Effector memory CD4-positive, alpha-beta T cell (primary cell): ENCODE data around the gene KRTAP10-5.
"Not testable (repeated sequence)": the region's sequence is repeated elsewhere in the genome, so short reads cannot be mapped to it uniquely, and the experiment has no call there.

ENCODE experiments used
- DNase-seq, 3 donors: peaks; one replicate each; pipeline ENCODE4 v3.0.0-alpha.2; 2020
- H3K27ac ChIP-seq: 2 replicates; pipeline ENCODE4 v1.7.0; 2013; ENCODE audit warnings: mild to moderate bottlenecking, low read length, moderate library complexity; ENCODE audit not compliant: insufficient read depth, poor library complexity, severe bottlenecking
- H3K27me3 ChIP-seq: replicated peaks from 2 replicates; pipeline ENCODE4 v1.7.0; 2013; ENCODE audit warnings: mild to moderate bottlenecking, low read length; ENCODE audit not compliant: insufficient read depth, control insufficient read depth, poor library complexity, severe bottlenecking
- H3K36me3 ChIP-seq: 2 replicates; pipeline ENCODE4 v1.7.0; 2013; ENCODE audit warnings: mild to moderate bottlenecking, low read length, moderate library complexity; ENCODE audit not compliant: control insufficient read depth, insufficient read depth
- H3K4me1 ChIP-seq: 2 replicates; pipeline ENCODE4 v1.7.0; 2013; ENCODE audit warnings: low read length, mild to moderate bottlenecking; ENCODE audit not compliant: control insufficient read depth, insufficient read depth, poor library complexity, severe bottlenecking
- H3K4me3 ChIP-seq: 2 replicates; pipeline ENCODE4 v1.7.0; 2013; ENCODE audit warnings: low read length, low read depth, mild to moderate bottlenecking; ENCODE audit not compliant: insufficient read depth, poor library complexity, severe bottlenecking
- H3K9me3 ChIP-seq: 2 replicates; pipeline ENCODE4 v1.7.0; 2013; ENCODE audit warnings: mild to moderate bottlenecking, low read length, moderate library complexity; ENCODE audit not compliant: control insufficient read depth

KRTAP10-5 gene

DNA sequence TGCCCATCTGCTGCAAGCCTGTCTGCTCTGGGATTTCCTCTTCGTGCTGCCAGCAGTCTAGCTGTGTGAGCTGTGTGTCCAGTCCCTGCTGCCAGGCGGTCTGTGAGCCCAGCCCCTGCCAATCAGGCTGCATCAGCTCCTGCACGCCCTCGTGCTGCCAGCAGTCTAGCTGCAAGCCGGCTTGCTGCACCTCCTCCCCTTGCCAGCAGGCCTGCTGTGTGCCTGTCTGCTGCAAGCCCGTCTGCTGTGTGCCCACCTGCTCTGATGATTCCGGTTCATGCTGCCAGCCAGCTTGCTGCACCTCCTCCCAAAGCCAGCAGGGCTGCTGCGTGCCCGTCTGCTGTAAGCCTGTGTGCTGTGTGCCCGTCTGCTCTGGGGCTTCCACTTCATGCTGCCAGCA is 20.7 kb upstream of the KRTAP10-5 start:
- not testable (repeated sequence) for H3K27me3 ChIP-seq, H3K4me1 ChIP-seq, H3K9me3 ChIP-seq, DNase-seq, H3K36me3 ChIP-seq, H3K4me3 ChIP-seq, H3K27ac ChIP-seq

DNA sequence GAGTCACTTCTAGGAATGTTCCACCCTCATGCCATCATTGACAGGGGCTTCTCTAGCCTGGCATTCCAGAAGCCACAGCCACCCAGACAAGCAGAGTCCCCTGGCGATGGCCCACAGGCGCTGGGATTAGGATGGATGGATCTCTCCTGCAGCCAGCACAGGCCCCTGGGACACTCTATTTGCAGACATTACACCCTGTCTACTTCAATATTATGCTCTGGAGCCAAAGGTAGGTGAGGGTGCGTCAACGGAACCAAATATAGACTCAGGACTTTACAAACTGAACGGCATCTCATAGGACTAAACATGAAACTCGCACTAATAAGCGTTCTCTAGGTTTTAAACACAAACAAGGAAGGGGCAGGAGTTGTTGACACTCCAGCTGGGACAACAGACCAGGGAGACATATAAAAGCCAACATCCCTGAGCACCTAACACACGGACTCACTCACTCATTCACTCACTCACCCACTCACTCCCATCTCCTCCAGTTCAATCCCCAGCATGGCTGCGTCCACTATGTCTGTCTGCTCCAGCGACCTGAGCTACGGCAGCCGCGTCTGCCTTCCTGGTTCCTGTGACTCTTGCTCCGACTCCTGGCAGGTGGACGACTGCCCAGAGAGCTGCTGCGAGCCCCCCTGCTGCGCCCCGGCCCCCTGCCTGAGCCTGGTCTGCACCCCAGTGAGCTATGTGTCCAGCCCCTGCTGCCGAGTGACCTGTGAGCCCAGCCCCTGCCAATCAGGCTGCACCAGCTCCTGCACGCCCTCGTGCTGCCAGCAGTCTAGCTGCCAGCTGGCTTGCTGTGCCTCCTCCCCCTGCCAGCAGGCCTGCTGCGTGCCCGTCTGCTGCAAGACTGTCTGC is 19.9 kb upstream of the KRTAP10-5 start, which contains the start of gene KRTAP10-7:
KRTAP10-7 (plus strand) TSS at position 480 of the 861 bp plus-strand sequence; CDS start at position 505, 25 bp downstream.
- DNase-seq, H3K27ac ChIP-seq, H3K36me3 ChIP-seq, H3K4me1 ChIP-seq, H3K4me3 ChIP-seq, H3K27me3 ChIP-seq, H3K9me3 ChIP-seq: not testable (repeated sequence)

DNA sequence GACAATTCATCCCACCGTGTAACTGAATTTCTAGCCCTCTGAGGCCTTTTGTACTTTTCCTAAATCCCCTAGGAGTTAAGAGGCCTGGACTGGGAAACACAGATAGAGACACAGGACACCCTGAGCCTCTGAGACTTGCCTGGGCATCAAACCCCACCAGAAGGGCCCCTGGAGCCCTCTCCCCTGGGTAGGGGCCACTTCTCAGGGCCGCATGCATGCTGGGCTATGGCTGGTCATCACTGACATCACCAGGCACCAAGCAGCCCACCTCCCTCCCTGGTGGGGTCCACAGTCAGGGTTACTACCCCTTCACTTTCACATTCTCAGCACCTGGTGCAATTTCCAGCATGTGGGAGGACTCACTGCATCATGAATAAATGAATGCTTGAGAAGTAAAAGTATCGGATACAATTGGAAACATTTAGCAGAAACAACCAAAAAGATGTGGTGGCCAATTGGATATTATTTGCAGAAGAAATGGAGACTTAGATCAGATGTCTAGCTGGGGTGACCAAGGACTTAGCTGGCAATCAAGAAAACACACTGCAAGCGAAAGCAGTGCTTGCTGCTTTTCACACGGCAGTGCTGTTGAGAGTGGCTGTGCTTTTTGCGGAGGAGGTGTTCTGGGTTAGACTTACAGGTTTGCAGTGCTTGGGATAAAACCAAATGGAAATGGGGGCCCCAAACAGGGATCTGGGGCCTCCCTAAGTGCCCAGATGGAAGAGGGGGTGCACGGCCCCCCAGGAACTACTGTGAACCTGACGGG is 19.0 kb upstream of the KRTAP10-5 start:
- H3K9me3 ChIP-seq = no peaks in the 10 kb centered on the region
- H3K4me3 ChIP-seq = no peak overlapping the region
- H3K27me3 ChIP-seq = no peaks in the 10 kb centered on the region
- no peaks in the 10 kb centered on the region for H3K36me3 ChIP-seq
- no peak for DNase-seq
- no peak overlapping the region for H3K27ac ChIP-seq
- no peaks in the 10 kb centered on the region for H3K4me1 ChIP-seq

DNA sequence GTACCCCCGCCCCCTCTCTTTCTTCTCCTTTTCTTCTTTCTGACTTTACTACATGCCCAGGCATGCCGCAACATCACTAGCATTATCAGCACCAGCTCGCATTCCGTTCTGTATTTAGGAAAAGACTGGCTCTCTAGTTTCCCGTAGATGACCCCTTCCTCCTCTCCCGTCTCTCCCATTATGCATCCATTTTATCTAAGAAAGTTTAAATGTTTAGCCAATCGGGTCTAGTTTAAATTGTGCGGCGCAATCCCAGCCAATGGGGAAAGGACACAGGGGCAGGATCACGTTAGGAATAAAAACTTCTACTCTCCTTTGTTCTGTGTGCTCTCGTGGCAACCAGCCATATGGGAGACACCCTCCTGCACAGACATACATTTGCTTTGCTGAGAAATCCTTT is 17.7 kb upstream of the KRTAP10-5 start:
- no peaks in the 10 kb centered on the region for H3K36me3 ChIP-seq
- DNase-seq = no peak
- no peaks in the 10 kb centered on the region for H3K9me3 ChIP-seq
- H3K4me3 ChIP-seq = no peak overlapping the region
- no peaks in the 10 kb centered on the region for H3K27me3 ChIP-seq
- no peaks in the 10 kb centered on the region for H3K4me1 ChIP-seq
- H3K27ac ChIP-seq = no peak overlapping the region

DNA sequence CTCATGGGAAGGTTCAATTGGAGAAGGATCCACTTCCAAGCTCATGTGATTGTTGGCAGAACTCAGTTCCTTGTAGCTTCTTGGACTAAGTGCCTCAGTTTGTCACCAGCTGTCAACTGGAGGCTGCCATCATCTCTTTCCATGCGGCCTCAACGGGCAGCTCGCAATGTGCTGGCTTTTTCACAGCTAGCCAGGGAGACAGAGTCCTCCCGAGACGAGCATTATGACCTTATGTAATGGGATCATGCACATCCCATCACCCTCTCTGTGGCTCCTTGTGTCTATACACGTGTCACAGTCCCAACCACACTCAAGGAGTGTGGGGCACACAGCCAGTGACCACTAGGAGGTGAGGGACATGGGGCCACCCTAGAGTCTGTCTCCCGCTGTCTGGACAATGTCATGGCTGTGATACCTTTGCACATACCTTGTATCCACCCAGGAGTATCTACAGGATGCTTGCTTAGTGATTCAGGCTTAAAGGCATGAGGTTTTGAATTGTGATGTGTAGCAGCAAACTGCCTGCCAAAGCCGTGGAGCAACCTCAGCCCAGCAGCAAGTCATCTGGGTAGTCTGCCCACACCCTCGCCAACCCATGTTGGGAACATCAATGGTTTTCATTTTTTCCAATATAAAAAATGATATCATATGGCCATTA is 15.8 kb upstream of the KRTAP10-5 start:
- no peaks in the 10 kb centered on the region for H3K4me1 ChIP-seq
- H3K9me3 ChIP-seq = no peaks in the 10 kb centered on the region
- H3K36me3 ChIP-seq = no peaks in the 10 kb centered on the region
- DNase-seq = no peak
- H3K27me3 ChIP-seq = no peaks in the 10 kb centered on the region
- H3K27ac ChIP-seq = no peak overlapping the region
- H3K4me3 ChIP-seq = no peak overlapping the region

DNA sequence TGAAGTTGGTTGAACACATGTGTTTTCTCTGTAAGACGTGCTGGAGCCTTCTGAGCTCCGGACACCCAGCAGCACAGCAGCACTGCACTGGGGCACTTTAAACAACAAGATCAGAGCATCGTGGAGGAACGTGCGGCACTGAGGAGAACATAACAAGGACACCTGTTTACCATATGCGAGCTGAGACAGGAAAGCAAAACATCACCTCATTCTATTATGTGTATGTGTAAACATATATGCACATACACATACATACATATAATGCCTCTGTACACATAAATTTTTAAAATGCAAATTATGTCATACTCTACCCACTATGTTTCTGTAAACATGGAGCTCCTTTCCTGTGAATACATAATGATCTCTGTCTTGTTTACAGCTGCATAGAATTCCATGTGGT is 15.1 kb upstream of the KRTAP10-5 start:
- Histone ChIP-seq H3K9me3 (no peaks in the 10 kb centered on the region), H3K36me3 (no peaks in the 10 kb centered on the region), H3K27me3 (no peaks in the 10 kb centered on the region), H3K27ac (no peak overlapping the region), H3K4me1 (no peaks in the 10 kb centered on the region), H3K4me3 (no peak overlapping the region)
- no peak for DNase-seq

DNA sequence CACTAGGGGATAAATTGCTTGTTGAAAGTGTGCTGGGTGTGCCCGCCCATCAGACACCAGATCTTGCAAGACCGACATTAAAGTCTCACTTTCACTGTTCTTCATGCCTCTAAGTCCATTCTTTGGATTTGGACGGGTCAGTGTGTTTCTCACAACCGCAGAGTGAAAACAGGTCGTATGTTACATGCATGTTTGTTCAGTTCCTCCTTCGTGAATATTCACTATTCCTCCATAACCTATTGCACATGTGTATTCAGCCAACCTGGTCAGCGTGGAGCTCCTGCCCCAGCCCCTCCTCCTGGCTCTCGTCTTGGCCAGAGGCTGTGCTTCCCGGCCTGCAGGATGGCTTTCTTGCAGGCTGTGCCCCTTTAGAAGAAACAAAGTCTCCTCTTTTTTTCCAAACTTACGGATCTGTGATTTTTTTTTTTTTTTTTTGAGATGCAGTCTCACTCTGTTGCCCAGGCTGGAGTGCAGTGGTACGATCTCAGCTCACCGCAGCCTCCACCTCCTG is 14.1 kb upstream of the KRTAP10-5 start:
- Histone ChIP-seq H3K4me1 (no peaks in the 10 kb centered on the region), H3K27ac (no peak overlapping the region), H3K36me3 (no peaks in the 10 kb centered on the region), H3K9me3 (no peaks in the 10 kb centered on the region), H3K27me3 (no peaks in the 10 kb centered on the region), H3K4me3 (no peak overlapping the region)
- no peak for DNase-seq

DNA sequence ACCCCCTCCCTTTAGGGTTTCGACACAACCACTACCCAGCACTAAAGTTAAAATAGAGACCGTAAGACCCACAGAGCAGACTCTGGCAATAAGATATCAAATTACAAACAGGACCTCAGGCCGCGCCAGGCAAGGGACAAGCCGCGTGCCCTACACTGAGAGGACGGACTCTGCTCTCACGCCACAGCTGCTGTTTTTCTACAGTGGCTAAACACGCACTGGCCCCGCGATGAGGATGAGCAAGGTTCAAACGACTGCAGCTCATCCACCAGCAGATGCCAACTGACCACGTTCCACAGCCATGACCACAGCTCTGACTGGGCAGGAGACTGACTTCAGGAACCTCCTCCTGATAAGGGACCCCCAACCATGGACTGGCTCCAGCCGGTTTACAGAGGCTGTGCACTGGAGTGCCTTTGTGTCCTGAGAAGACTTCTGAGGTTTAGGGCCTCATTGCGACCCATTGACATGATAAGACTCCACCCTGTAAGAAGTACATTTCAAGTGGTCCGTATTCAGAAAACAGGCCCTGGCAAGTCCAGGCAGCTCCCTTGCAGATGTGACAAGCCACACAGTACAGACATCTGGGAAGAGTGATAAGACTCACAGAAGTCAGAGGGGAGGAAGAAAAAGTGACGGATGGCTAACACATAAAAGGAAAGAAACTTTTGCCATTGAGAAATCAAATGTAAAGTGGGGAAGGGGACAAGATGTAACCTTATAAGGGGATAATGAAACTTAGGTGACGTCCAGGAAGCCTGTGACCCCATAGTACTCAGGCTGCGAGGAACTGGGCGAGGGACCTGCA is 13.4 kb upstream of the KRTAP10-5 start:
- DNase-seq = no peak
- H3K36me3 ChIP-seq = no peaks in the 10 kb centered on the region
- no peak overlapping the region for H3K4me3 ChIP-seq
- H3K9me3 ChIP-seq = no peaks in the 10 kb centered on the region
- no peak overlapping the region for H3K27ac ChIP-seq
- H3K27me3 ChIP-seq = no peaks in the 10 kb centered on the region
- no peaks in the 10 kb centered on the region for H3K4me1 ChIP-seq

DNA sequence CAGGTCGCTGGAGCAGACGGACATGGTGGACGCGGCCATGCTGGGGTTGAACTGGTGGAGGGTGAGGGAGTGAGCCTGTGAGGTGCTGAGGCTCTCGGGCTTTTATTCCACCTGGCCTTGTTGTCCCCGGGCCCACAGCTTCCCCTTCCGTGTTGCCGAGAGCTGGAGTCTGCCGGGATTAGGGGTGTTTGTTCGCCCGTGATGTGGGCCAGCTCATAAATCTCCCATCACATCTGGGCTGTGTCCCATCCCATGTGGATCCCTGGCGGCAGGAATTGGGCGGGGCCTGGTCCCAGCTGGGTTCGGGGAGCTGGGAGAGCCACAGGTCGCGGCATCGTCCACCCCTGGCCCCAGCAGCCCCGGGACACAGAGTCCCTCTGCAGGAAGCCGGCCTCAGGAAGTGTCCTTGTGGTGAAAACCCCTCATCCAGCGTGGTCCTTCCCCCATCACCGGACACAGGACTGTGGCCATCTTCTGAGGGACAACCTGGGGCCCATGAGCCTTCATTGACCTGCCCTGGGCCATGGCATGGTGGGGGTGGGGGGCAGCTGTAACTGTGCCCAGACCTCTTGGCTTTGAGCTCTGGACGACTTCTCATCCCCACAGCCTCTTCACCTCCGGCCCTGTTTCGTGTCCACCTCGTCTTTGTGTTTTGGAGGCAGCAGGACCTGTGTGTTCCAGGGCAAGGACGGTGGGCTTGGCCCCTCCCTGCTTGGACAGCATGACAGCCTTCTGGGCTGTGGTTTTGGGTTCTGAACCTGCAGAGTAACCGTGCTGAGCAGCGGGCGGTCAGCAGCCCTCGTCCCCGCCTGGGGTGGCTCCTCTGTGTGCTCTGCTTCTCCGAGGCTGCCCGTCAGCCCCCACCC is 12.3 kb upstream of the KRTAP10-5 start, which contains the start of gene KRTAP10-6:
KRTAP10-6 (minus strand) TSS at position 60 of the 866 bp plus-strand sequence; CDS start at position 39, 21 bp downstream.
- Histone ChIP-seq H3K27ac (no peak within 1 kb of the TSS), H3K9me3 (no peaks in the 10 kb centered on the region), H3K4me1 (no peaks in the 10 kb centered on the region), H3K36me3 (no peaks in the 10 kb centered on the region), H3K27me3 (no peaks in the 10 kb centered on the region), H3K4me3 (no peak within 1 kb of the TSS)
- no peak for DNase-seq
